Esophagus (tissue), 2 donors: Measurements from ENCODE around the gene MAP2K3. TPM values are rescaled to one million over a fixed set of nuclear protein-coding genes. Genes with fewer than 3 reads are reported as not detected.

Experiments used
- H3K27ac ChIP-seq, 2 donors: one replicate each; pipeline ENCODE4 v1.5.1; 2013; ENCODE audit warnings: low read depth in 2 of 2, mild to moderate bottlenecking in 2 of 2, inconsistent platforms in 1 of 2, low read length in 1 of 2, moderate library complexity in 1 of 2
- H3K27me3 ChIP-seq, 2 donors: one replicate each; pipeline ENCODE4 v1.6.1; 2013; ENCODE audit warnings: low read length in 2 of 2, control low read depth in 1 of 2, mild to moderate bottlenecking in 1 of 2; ENCODE audit not compliant: insufficient read depth in 2 of 2, control insufficient read depth in 1 of 2
- H3K36me3 ChIP-seq, 2 donors: one replicate each; pipeline ENCODE4 v1.6.1; 2013; ENCODE audit warnings: low read length in 1 of 2; ENCODE audit not compliant: control insufficient read depth in 2 of 2, insufficient read depth in 2 of 2
- H3K4me1 ChIP-seq, 2 donors: one replicate each; pipeline ENCODE4 v1.6.1; 2013; ENCODE audit warnings: low read length in 1 of 2; ENCODE audit not compliant: control insufficient read depth in 2 of 2, insufficient read depth in 2 of 2
- H3K4me3 ChIP-seq, 2 donors: one replicate each; pipeline ENCODE4 v1.5.1; 2013; ENCODE audit warnings: low read length in 2 of 2, mild to moderate bottlenecking in 2 of 2, low read depth in 1 of 2, moderate library complexity in 1 of 2
- H3K9me3 ChIP-seq, 2 donors: one replicate each; pipeline ENCODE4 v1.6.1; 2013; ENCODE audit warnings: mild to moderate bottlenecking in 2 of 2, low read depth in 1 of 2, low read length in 1 of 2, moderate library complexity in 1 of 2; ENCODE audit not compliant: control insufficient read depth in 2 of 2, insufficient read depth in 1 of 2
- WGBS, 2 donors: extraction: QIAGEN DNeasy Blood & Tissue Kit; methylation state at CpG; one replicate each; pipeline ENCODE4 v1.1.7; 2013; 5-methylcytosine and 5-hydroxymethylcytosine counted together
- polyA plus RNA-seq, 2 donors: library from polyadenylated mRNA; stranded (reverse); fragments of 200-250 nt; gene quantifications; one replicate each; pipeline ENCODE4 v1.2.3, GENCODE V29; 2013
- donor health status: healthy with polysubstance abuse.
- donor health status: Bipolar disorder and iron deficiency.

Gene MAP2K3
- polyA plus RNA-seq, 2 donors, result 35.5 to 39.8 TPM

- Histone ChIP-seq H3K4me3 (no peak overlapping the region), H3K27ac (peak overlapping the region in 1 of 2 donors; percentile 62), H3K4me1 (peaks cover 0 to 11% of the 10 kb centered on the region in 2 donors), H3K9me3 (no peaks in the 10 kb centered on the region), H3K27me3 (no peaks in the 10 kb centered on the region), H3K36me3 (no peaks in the 10 kb centered on the region)
- 69 to 74% methylated on average over 3 of the region's 3 CpGs for WGBS, 2 donors
These were observed 12.3 kb upstream of the MAP2K3 start for GRCh38 chr17:21272250-21272649.

DNA sequence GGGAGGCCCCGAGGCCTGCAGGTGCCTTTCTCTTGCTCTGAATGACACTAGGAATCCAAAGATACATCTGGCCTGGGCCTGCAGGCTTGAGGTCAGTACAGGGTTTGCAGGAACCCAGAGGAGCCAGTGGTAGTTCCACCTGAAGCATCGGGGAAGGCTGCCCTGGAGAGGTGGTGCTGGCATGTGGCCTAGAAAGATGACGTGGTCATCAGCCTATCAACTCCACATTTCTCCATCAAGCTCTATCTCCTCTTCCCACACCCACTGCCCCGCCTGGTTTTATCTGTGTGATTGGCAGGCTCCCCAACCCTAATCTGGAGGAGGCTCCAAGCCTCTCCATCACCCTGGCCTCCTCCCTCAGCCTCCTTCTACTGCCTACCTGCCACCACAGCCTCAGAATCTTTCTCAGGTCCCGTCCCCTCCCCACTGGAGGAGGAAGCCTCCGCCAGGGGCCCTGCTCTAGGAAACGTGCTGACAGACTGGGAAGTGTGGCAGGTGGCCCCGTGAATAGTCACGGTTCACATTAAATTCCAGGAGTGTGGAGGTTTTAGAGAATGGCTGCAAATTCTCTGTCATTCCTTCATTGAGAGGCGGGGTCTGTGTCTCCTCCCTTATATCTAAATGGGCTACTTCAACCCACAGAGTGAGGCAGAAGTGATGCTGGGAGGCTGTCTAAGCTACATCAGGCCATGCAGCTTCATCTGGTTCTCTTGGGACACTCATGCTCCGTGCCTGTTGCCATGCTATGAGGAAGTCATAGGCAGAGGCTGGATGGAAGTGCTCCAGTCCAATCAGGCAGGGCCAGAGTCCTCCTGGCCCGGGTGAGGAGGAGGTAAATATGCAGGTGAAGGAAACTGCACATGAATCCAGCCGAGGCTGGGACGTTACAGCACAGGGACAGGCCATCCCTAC lies 11.4 kb upstream of the MAP2K3 start:
- Histone ChIP-seq H3K9me3 (no peaks in the 10 kb centered on the region), H3K27me3 (no peaks in the 10 kb centered on the region), H3K4me1 (peaks cover 0 to 11% of the 10 kb centered on the region in 2 donors), H3K4me3 (no peak overlapping the region), H3K27ac (peak overlapping the region in 1 of 2 donors; percentile 62), H3K36me3 (no peaks in the 10 kb centered on the region)
- WGBS, 2 donors, result 61 to 75% methylated on average over 14 of the region's 14 CpGs

DNA sequence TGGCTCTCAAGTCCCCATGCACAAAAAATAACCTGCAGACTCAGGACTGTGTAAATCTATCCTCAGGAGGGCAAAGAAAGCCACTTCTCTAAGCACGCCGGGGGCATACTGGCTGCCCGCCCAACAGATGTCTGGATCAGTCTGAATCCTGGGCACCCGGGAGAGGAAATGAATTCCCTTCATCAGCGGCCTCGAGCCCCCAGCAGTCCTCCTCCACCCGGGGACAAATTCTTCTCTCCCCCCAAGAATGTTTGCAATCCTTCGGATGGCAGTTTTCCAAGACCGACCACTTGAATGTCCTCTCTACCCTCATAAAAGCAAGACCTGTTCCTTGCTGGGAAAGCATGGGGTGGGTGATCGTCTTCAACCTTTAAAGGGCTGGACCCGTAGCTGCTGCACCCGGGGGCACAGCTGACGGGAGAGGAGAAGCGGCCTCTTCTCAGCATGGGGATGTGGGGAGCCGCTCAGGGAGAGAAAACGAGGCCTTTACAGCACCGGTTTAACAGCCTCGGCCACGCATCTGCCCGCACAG lies 9.4 kb upstream of the MAP2K3 start:
- H3K4me1 ChIP-seq, result peaks cover 0 to 11% of the 10 kb centered on the region in 2 donors
- H3K4me3 ChIP-seq, result peak overlapping the region; percentile 67 to 74
- H3K36me3 ChIP-seq, result no peaks in the 10 kb centered on the region
- peak overlapping the region; percentile 30 to 64 for H3K27ac ChIP-seq
- WGBS, 2 donors, result 12 to 16% methylated on average over 20 of the region's 20 CpGs
- no peaks in the 10 kb centered on the region for H3K9me3 ChIP-seq
- no peaks in the 10 kb centered on the region for H3K27me3 ChIP-seq

DNA sequence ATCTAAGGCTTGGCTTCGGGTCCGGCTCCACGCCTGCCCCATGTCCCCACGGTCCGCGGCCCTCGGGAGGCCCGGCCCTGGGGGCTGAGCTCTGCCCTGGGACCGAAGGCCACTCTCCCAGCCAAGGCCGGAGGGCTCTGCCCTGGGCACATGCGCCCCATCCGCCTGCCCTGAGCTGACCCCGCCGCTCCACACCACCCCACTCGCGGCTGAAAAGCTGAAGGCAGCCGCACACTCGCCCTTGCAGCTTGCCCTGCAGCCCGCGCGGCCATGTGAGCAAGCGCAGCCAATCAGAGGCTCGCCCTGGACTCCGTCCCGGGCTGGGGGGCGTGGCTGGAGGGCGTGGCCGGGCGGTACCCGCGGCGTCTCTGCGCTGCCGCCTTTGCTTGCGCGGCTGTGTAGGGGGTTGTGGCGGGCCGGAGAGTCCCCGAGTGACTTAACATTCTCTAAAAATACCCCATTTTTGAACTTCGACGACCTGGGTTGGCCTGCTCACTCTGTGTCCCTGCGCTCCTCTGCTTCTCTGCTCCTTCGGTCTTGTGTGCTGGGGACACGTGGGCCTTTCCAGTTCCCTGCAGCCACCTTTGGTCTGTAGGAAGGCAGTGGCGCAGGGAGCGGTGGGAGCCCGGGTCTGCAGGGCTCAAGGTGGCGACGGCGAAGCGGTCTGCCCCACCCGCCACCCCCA lies 8.8 kb upstream of the MAP2K3 start:
- H3K4me1 ChIP-seq, result peaks cover 0 to 11% of the 10 kb centered on the region in 2 donors
- no peaks in the 10 kb centered on the region for H3K27me3 ChIP-seq
- H3K36me3 ChIP-seq, result no peaks in the 10 kb centered on the region
- 0% methylated on average over 43 to 52 of the region's 52 CpGs for WGBS, 2 donors
- H3K4me3 ChIP-seq, result peak overlapping the region; percentile 67 to 74
- no peaks in the 10 kb centered on the region for H3K9me3 ChIP-seq
- peak overlapping the region; percentile 30 to 64 for H3K27ac ChIP-seq

DNA sequence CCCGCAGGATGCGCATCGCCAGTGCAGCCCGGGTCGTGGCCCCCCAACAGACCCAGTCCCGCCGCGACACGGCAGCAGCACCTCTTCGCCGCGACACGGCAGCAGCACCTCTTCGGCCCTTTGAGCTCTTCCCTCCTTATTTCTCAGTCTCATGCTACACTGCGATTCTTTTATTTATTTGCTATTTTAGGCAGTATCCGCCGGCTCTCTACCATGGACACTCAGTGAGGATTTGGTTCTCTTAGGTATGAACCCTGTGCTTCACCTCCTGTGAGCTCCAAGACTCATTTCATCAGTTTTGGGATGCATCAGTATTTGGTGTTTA lies 8.3 kb upstream of the MAP2K3 start:
- 16% methylated on average over 17 of the region's 17 CpGs for WGBS, 2 donors
- Histone ChIP-seq H3K4me1 (peaks cover 0 to 11% of the 10 kb centered on the region in 2 donors), H3K36me3 (no peaks in the 10 kb centered on the region), H3K27me3 (no peaks in the 10 kb centered on the region), H3K9me3 (no peaks in the 10 kb centered on the region), H3K27ac (no peak overlapping the region), H3K4me3 (peak overlapping the region; percentile 67 to 74)

DNA sequence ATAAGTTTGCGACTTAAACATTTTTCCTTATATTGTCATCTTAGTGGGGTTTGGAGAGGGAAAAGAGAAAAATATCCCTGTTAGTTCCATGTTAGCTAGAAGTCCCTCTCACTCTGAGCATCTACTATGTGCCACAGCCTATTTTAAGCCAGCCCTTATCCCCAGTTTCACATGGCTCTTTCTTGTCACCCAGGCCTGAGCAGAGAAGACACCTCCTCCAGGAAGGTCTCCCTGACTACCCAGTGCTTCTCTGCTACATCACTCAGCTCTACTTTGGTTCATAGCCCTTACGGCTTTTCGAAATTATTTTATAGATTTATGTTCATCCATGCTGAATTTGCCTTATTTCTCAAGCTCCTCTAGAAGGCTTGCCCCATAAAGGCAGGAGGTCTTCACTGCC lies 7.2 kb upstream of the MAP2K3 start:
- Histone ChIP-seq H3K27ac (no peak overlapping the region), H3K9me3 (no peaks in the 10 kb centered on the region), H3K4me3 (no peak overlapping the region), H3K27me3 (no peaks in the 10 kb centered on the region), H3K36me3 (no peaks in the 10 kb centered on the region), H3K4me1 (peaks cover 0 to 11% of the 10 kb centered on the region in 2 donors)
- WGBS, 2 donors, result 95 to 99% methylated on average over 3 of the region's 3 CpGs

- H3K9me3 ChIP-seq, result no peaks in the 10 kb centered on the region
- H3K27me3 ChIP-seq, result no peaks in the 10 kb centered on the region
- 54 to 56% methylated on average over 8 of the region's 8 CpGs for WGBS, 2 donors
- H3K4me3 ChIP-seq, result no peak overlapping the region
- no peaks in the 10 kb centered on the region for H3K36me3 ChIP-seq
- H3K4me1 ChIP-seq, result peaks cover 0 to 14% of the 10 kb centered on the region in 2 donors
- H3K27ac ChIP-seq, result peak overlapping the region in 1 of 2 donors; percentile 0
These were observed 5.9 kb upstream of the MAP2K3 start for GRCh38 chr17:21278450-21279197.

- no peaks in the 10 kb centered on the region for H3K36me3 ChIP-seq
- peaks cover 0 to 17% of the 10 kb centered on the region in 2 donors for H3K4me1 ChIP-seq
- H3K4me3 ChIP-seq, result no peak overlapping the region
- no peak overlapping the region for H3K27ac ChIP-seq
- H3K9me3 ChIP-seq, result no peaks in the 10 kb centered on the region
- 77 to 81% methylated on average over 6 of the region's 6 CpGs for WGBS, 2 donors
- no peaks in the 10 kb centered on the region for H3K27me3 ChIP-seq
These were observed 5.3 kb upstream of the MAP2K3 start for GRCh38 chr17:21279198-21279535.

- Histone ChIP-seq H3K27ac (no peak overlapping the region), H3K36me3 (no peaks in the 10 kb centered on the region), H3K4me1 (peaks cover 0 to 17% of the 10 kb centered on the region in 2 donors), H3K4me3 (no peak overlapping the region), H3K27me3 (no peaks in the 10 kb centered on the region), H3K9me3 (no peaks in the 10 kb centered on the region)
- 78 to 84% methylated on average over 6 of the region's 6 CpGs for WGBS, 2 donors
These were observed 4.9 kb upstream of the MAP2K3 start for GRCh38 chr17:21279582-21279981.
